Neural crest cell (in vitro differentiated cells): ENCODE results near the gene ARHGEF7. TPM values are rescaled to one million over a fixed set of nuclear protein-coding genes. Genes with fewer than 3 reads are reported as not detected.

Experiments used
- DNase-seq: peaks from one replicate; pipeline ENCODE4 v3.0.0; 2021; ENCODE audit warnings: low read depth, mixed read lengths, low spot score
- H3K27ac Mint-ChIP-seq: one replicate; pipeline ENCODE4 v1.8.0; 2021; ENCODE audit warnings: mild to moderate bottlenecking, mixed read lengths; ENCODE audit not compliant: unreplicated experiment
- H3K27me3 Mint-ChIP-seq: 2 replicates; pipeline ENCODE4 v1.8.0; 2021; ENCODE audit warnings: low read depth, mild to moderate bottlenecking, mixed read lengths
- H3K36me3 Mint-ChIP-seq: 2 replicates; pipeline ENCODE4 v1.8.0; 2021; ENCODE audit warnings: low read depth, mild to moderate bottlenecking, mixed read lengths
- H3K4me1 Mint-ChIP-seq: 2 replicates; pipeline ENCODE4 v1.8.0; 2021; ENCODE audit warnings: mixed read lengths
- H3K4me3 Mint-ChIP-seq: one replicate; pipeline ENCODE4 v1.8.0; 2021; ENCODE audit warnings: mild to moderate bottlenecking, mixed read lengths
- H3K9me3 Mint-ChIP-seq: 2 replicates; pipeline ENCODE4 v1.8.0; 2021; ENCODE audit warnings: mixed read lengths
- CTCF ChIP-seq: fragments of 200-600 bp; sonication (generic); conservative IDR thresholded peaks from 2 replicates; pipeline ENCODE4 v1.5.0; 2021; ENCODE audit warnings: antibody characterized with exemption, mild to moderate bottlenecking
- total RNA-seq: library from RNA; stranded (reverse); gene quantifications from 2 replicates; pipeline ENCODE4 v1.2.1, GENCODE V29; 2021

Gene ARHGEF7
- total RNA-seq, 1 donor from 2014 or later, result 77.3 TPM

- Mint-ChIP-seq H3K27ac (no peak overlapping the region), H3K4me3 (no peak overlapping the region), H3K36me3 (peaks cover 13% of the 10 kb centered on the region), H3K27me3 (no peaks in the 10 kb centered on the region), H3K9me3 (no peaks in the 10 kb centered on the region), H3K4me1 (no peaks in the 10 kb centered on the region)
- TF ChIP-seq CTCF, result no peak
- DNase-seq, result no peak
Measured at GRCh38 chr13:111165241-111166010, 50.3 kb downstream of the ARHGEF7 start.

- no peak for TF ChIP-seq CTCF
- Mint-ChIP-seq H3K36me3 (peaks cover 13% of the 10 kb centered on the region), H3K9me3 (no peaks in the 10 kb centered on the region), H3K27ac (peak overlapping the region; percentile 27), H3K4me3 (no peak overlapping the region), H3K4me1 (peaks cover 12% of the 10 kb centered on the region), H3K27me3 (no peaks in the 10 kb centered on the region)
- DNase-seq, result no peak
Measured at GRCh38 chr13:111166882-111167675, 52.0 kb downstream of the ARHGEF7 start.

- Mint-ChIP-seq H3K4me3 (no peak overlapping the region), H3K36me3 (peaks cover 13% of the 10 kb centered on the region), H3K9me3 (no peaks in the 10 kb centered on the region), H3K27me3 (no peaks in the 10 kb centered on the region), H3K27ac (no peak overlapping the region), H3K4me1 (peaks cover 13% of the 10 kb centered on the region)
- no peak for TF ChIP-seq CTCF
- DNase-seq, result no peak
Measured at GRCh38 chr13:111168107-111168506, 53.0 kb downstream of the ARHGEF7 start.

- H3K9me3 Mint-ChIP-seq, result no peaks in the 10 kb centered on the region
- H3K27me3 Mint-ChIP-seq, result no peaks in the 10 kb centered on the region
- no peak for TF ChIP-seq CTCF
- H3K4me3 Mint-ChIP-seq, result no peak overlapping the region
- DNase-seq, result no peak
- H3K36me3 Mint-ChIP-seq, result peaks cover 16% of the 10 kb centered on the region
- no peak overlapping the region for H3K27ac Mint-ChIP-seq
- peaks cover 16% of the 10 kb centered on the region for H3K4me1 Mint-ChIP-seq
Measured at GRCh38 chr13:111171112-111171511, 56.0 kb downstream of the ARHGEF7 start.

GRCh38 chr13:111171629-111172028 is 56.5 kb downstream of the ARHGEF7 start:
- no peaks in the 10 kb centered on the region for H3K27me3 Mint-ChIP-seq
- DNase-seq, result no peak
- H3K36me3 Mint-ChIP-seq, result peaks cover 11% of the 10 kb centered on the region
- no peak for TF ChIP-seq CTCF
- peak overlapping the region; percentile 63 for H3K27ac Mint-ChIP-seq
- H3K9me3 Mint-ChIP-seq, result no peaks in the 10 kb centered on the region
- H3K4me3 Mint-ChIP-seq, result no peak overlapping the region
- H3K4me1 Mint-ChIP-seq, result peaks cover 18% of the 10 kb centered on the region
